ENCODE measurements around the gene TCAIM.
"Not testable (repeated sequence)": the region's sequence is repeated elsewhere in the genome, so short reads cannot be mapped to it uniquely, and the experiment has no call there.

The TCAIM gene

DNA sequence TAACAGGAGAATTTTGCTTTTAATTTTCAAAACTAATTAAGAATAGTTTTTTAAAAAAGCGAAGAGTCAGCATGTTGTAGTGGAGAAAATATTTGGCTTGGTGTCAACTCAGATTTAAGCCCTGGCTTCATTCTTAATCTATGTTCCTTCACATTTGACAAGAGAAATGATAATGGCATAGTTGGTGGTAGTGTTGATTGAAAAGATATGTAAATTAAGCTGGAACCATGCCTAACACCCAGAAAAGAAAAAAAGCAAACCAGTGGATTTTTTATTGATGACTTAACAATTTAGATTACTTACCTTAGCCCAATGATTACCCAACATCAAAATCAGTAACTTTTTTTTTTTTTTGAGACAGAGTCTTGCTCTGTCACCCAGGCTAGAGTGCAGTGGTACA is 27.4 kb downstream of the TCAIM start:
- Histone ChIP-seq H3K27me3 (ENCODE audit: insufficient read depth, insufficient read length) (no peaks in the 10 kb centered on the region), H3K4me3 (ENCODE audit: insufficient read length, low read depth) (no peak overlapping the region), H3K4me1 (ENCODE audit: insufficient read depth, insufficient read length) (no peaks in the 10 kb centered on the region), H3K9me3 (ENCODE audit: insufficient read depth, low read length) (no peaks in the 10 kb centered on the region), H3K9ac (ENCODE audit: insufficient read length, low read depth) (no peak overlapping the region), H3K36me3 (ENCODE audit: insufficient read depth, insufficient read length, low read length) (peaks cover 8% of the 10 kb centered on the region)
- no peak for DNase-seq (ENCODE audit: low read depth, low spot score)
- no peak for TF ChIP-seq ZNF274 (IDR thresholded peaks at IDR 0.05; ENCODE audit: low read depth, low read length)
- no peak for TF ChIP-seq YY1 (IDR thresholded peaks at IDR 0.05; ENCODE audit: insufficient read depth, insufficient read length)
- no peak for TF ChIP-seq SUZ12 (IDR thresholded peaks at IDR 0.05; ENCODE audit: extremely low read depth, insufficient read depth, insufficient read length)

GRCh38 chr3:44375450-44375849 is 36.9 kb downstream of the TCAIM start:
- DNase-seq (ENCODE audit: low read depth, low spot score), result no peak
- TF ChIP-seq YY1 (IDR thresholded peaks at IDR 0.05; ENCODE audit: insufficient read depth, insufficient read length), result no peak
- TF ChIP-seq SUZ12 (IDR thresholded peaks at IDR 0.05; ENCODE audit: extremely low read depth, insufficient read depth, insufficient read length), result no peak
- no peak for TF ChIP-seq ZNF274 (IDR thresholded peaks at IDR 0.05; ENCODE audit: low read depth, low read length)
- Histone ChIP-seq H3K4me1 (ENCODE audit: insufficient read depth, insufficient read length) (no peaks in the 10 kb centered on the region), H3K27me3 (ENCODE audit: insufficient read depth, insufficient read length) (no peaks in the 10 kb centered on the region), H3K4me3 (ENCODE audit: insufficient read length, low read depth) (no peak overlapping the region), H3K36me3 (ENCODE audit: insufficient read depth, insufficient read length, low read length) (no peaks in the 10 kb centered on the region), H3K9me3 (ENCODE audit: insufficient read depth, low read length) (no peaks in the 10 kb centered on the region; the same call in 1 of the 2 replicates), H3K9ac (ENCODE audit: insufficient read length, low read depth) (no peak overlapping the region)

DNA sequence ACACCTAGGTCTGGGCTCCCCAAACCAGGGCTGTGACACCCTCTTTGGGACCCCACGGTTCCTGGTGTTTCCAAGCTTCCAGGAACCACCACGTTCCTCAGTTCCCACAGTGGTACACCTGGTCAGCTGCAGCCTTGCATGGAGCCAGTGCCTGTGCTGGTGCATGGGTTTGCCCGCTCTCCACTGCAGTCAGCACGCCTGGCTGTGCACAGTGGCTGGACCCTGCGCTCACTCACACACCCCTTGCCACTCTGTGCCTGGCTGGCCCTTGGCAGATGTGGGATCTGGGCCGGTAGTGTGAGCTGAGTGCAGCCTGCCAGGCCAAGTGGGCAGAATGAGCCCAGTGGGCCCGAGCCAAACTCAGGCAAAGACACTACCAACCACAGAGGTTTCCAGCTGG is 48.8 kb downstream of the TCAIM start:
- Histone ChIP-seq H3K27me3 (ENCODE audit: insufficient read depth, insufficient read length) (no peaks in the 10 kb centered on the region), H3K9ac (ENCODE audit: insufficient read length, low read depth) (no peak overlapping the region), H3K4me3 (ENCODE audit: insufficient read length, low read depth) (no peak overlapping the region), H3K9me3 (ENCODE audit: insufficient read depth, low read length) (peaks cover 17% of the 10 kb centered on the region), H3K36me3 (ENCODE audit: insufficient read depth, insufficient read length, low read length) (no peaks in the 10 kb centered on the region), H3K4me1 (ENCODE audit: insufficient read depth, insufficient read length) (no peaks in the 10 kb centered on the region)
- DNase-seq (ENCODE audit: low read depth, low spot score), result no peak
- TF ChIP-seq ZNF274 (IDR thresholded peaks at IDR 0.05; ENCODE audit: low read depth, low read length) (no peak), SUZ12 (IDR thresholded peaks at IDR 0.05; ENCODE audit: extremely low read depth, insufficient read depth, insufficient read length) (no peak), YY1 (IDR thresholded peaks at IDR 0.05; ENCODE audit: insufficient read depth, insufficient read length) (no peak)

GRCh38 chr3:44392489-44392888 is 53.9 kb downstream of the TCAIM start:
- Histone ChIP-seq H3K9ac (ENCODE audit: insufficient read length, low read depth) (no peak overlapping the region), H3K9me3 (ENCODE audit: insufficient read depth, low read length) (peaks cover 2% of the 10 kb centered on the region; the same call in 1 of the 2 replicates), H3K4me1 (ENCODE audit: insufficient read depth, insufficient read length) (no peaks in the 10 kb centered on the region), H3K27me3 (ENCODE audit: insufficient read depth, insufficient read length) (no peaks in the 10 kb centered on the region), H3K36me3 (ENCODE audit: insufficient read depth, insufficient read length, low read length) (no peaks in the 10 kb centered on the region), H3K4me3 (ENCODE audit: insufficient read length, low read depth) (no peak overlapping the region)
- TF ChIP-seq ZNF274 (IDR thresholded peaks at IDR 0.05; ENCODE audit: low read depth, low read length), result no peak
- no peak for DNase-seq (ENCODE audit: low read depth, low spot score)

GRCh38 chr3:44395714-44396113 is 57.1 kb downstream of the TCAIM start:
- Histone ChIP-seq H3K36me3 (ENCODE audit: insufficient read depth, insufficient read length, low read length) (no peaks in the 10 kb centered on the region), H3K4me1 (ENCODE audit: insufficient read depth, insufficient read length) (no peaks in the 10 kb centered on the region), H3K9me3 (ENCODE audit: insufficient read depth, low read length) (no peaks in the 10 kb centered on the region), H3K4me3 (ENCODE audit: insufficient read length, low read depth) (no peak overlapping the region), H3K9ac (ENCODE audit: insufficient read length, low read depth) (no peak overlapping the region), H3K27me3 (ENCODE audit: insufficient read depth, insufficient read length) (no peaks in the 10 kb centered on the region)
- no peak for DNase-seq (ENCODE audit: low read depth, low spot score)
- no peak for TF ChIP-seq SUZ12 (IDR thresholded peaks at IDR 0.05; ENCODE audit: extremely low read depth, insufficient read depth, insufficient read length)
- TF ChIP-seq YY1 (IDR thresholded peaks at IDR 0.05; ENCODE audit: insufficient read depth, insufficient read length), result no peak
- TF ChIP-seq ZNF274 (IDR thresholded peaks at IDR 0.05; ENCODE audit: low read depth, low read length), result no peak

DNA sequence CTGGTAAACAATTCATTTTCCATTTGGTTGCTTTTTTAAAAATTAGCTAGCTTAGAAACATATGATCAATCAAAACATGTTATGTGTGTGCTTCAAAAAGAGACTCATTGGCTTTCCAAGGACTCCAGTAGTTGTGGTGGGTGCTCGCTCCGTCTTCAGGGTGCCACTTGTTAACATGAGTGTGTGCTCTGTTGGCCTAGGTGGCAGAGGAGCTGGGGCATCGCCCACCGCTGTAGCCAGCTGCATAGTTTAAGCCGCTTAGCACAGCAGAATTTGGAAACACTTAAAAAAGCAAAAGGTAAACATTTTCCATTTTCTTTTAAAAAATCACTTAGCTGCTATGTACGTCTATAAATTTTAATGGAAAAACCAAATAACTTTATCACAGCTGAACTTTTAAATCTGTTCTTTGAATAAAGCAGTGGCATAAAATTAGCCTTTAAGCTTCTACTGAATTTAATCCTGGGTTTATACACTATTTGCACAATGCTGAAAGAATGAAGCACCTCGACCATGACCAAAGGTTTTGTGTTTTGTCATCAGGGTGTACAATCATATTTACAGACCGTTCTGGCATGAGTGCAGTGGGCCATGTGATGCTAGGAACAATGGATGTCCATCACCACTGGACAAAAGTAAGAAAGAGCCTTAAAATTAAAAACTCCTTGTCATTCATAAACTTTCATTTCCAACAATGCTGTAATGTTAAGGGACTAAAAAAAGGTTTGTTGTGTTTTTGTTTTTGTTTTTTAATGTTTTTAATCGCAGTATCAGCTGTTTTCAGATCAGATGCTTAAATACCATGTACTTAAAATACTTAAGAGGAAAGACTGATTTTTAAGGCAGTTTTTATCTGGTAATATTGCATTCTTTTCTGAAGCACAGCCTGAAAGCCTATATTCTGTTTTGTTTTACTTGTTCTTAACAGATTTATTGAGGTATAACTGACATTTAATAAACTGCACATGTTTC is 57.9 kb downstream of the TCAIM start:
- Histone ChIP-seq H3K4me3 (ENCODE audit: insufficient read length, low read depth) (no peak overlapping the region), H3K4me1 (ENCODE audit: insufficient read depth, insufficient read length) (no peaks in the 10 kb centered on the region), H3K27me3 (ENCODE audit: insufficient read depth, insufficient read length) (no peaks in the 10 kb centered on the region), H3K36me3 (ENCODE audit: insufficient read depth, insufficient read length, low read length) (no peaks in the 10 kb centered on the region), H3K9me3 (ENCODE audit: insufficient read depth, low read length) (no peaks in the 10 kb centered on the region), H3K9ac (ENCODE audit: insufficient read length, low read depth) (no peak overlapping the region)
- DNase-seq (ENCODE audit: low read depth, low spot score), result no peak
- TF ChIP-seq SUZ12 (IDR thresholded peaks at IDR 0.05; ENCODE audit: extremely low read depth, insufficient read depth, insufficient read length), result no peak
- no peak for TF ChIP-seq ZNF274 (IDR thresholded peaks at IDR 0.05; ENCODE audit: low read depth, low read length)
- no peak for TF ChIP-seq YY1 (IDR thresholded peaks at IDR 0.05; ENCODE audit: insufficient read depth, insufficient read length)

GRCh38 chr3:44398271-44398670 is 59.7 kb downstream of the TCAIM start:
- DNase-seq (ENCODE audit: low read depth, low spot score); H3K9me3 ChIP-seq (ENCODE audit: insufficient read depth, low read length); H3K4me1 ChIP-seq (ENCODE audit: insufficient read depth, insufficient read length): not testable (repeated sequence)

More at GRCh38 chr3:44398271-44398670, 59.7 kb downstream of the TCAIM start:
- not testable (repeated sequence) for H3K4me3 ChIP-seq (ENCODE audit: insufficient read length, low read depth); H3K27me3 ChIP-seq (ENCODE audit: insufficient read depth, insufficient read length); H3K9ac ChIP-seq (ENCODE audit: insufficient read length, low read depth); H3K36me3 ChIP-seq (ENCODE audit: insufficient read depth, insufficient read length, low read length)

Measured in NT2/D1 (cell line).